Measurements from ENCODE around the gene SNU13.

DNA sequence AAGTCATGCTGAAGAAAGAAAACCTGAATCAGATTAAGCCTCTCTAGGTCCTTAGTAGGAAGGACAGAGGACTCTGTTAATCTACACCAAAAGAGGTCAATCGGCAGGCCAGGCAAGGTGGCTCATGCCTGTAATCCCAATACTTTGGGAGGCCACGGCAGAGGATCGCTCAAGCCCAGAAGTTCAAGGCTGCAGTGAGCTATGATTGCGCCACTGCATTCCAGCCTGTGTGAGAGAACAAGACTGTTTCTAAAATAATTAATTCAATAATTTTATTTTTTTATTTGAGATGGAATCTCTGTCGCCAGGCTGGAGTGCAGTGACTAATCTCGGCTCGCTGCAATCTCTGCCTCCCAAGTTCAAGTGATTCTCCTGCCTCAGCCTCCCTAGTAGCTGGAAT is 63.1 kb downstream of the SNU13 start:
- TF ChIP-seq EZH2 (IDR thresholded peaks at IDR 0.05; ENCODE audit: low read length, missing control alignments), result no peak
- TF ChIP-seq, protein P1, sequence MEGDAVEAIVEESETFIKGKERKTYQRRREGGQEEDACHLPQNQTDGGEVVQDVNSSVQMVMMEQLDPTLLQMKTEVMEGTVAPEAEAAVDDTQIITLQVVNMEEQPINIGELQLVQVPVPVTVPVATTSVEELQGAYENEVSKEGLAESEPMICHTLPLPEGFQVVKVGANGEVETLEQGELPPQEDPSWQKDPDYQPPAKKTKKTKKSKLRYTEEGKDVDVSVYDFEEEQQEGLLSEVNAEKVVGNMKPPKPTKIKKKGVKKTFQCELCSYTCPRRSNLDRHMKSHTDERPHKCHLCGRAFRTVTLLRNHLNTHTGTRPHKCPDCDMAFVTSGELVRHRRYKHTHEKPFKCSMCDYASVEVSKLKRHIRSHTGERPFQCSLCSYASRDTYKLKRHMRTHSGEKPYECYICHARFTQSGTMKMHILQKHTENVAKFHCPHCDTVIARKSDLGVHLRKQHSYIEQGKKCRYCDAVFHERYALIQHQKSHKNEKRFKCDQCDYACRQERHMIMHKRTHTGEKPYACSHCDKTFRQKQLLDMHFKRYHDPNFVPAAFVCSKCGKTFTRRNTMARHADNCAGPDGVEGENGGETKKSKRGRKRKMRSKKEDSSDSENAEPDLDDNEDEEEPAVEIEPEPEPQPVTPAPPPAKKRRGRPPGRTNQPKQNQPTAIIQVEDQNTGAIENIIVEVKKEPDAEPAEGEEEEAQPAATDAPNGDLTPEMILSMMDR (conservative IDR thresholded peaks at IDR 0.05 in 1 of 2, IDR thresholded peaks at IDR 0.05 in 1 of 2; ENCODE audit: low read depth in 1 of 2, low read length in 2 of 2), result no peak

All from fibroblast of lung (primary cell).